Colon (tissue), 2 donors: ENCODE measurements around the gene PSMF1.
"Not testable (repeated sequence)": the region's sequence is repeated elsewhere in the genome, so short reads cannot be mapped to it uniquely, and the experiment has no call there.

Experiments
- FAIRE-seq: peaks from 2 replicates; lab custom pipeline; 2012; peaks lifted over from hg19 to GRCh38; lab: Jason Lieb, UNC
- donor health status: control.
- donor health status: control.

PSMF1 gene

GRCh38 chr20:1215386-1216170 is 97.2 kb downstream of the PSMF1 start:
- FAIRE-seq = no peak

- FAIRE-seq = not testable (repeated sequence)
Observed at GRCh38 chr20:1216527-1217427, 98.4 kb downstream of the PSMF1 start.
